Ovary (tissue), 3 donors: ENCODE results near the gene RNF123.

Source experiments
- CTCF ChIP-seq, 3 donors: fragments of 450-650 bp in 2 of 3; fragments of 200-600 bp in 1 of 3; IDR thresholded peaks; one replicate each; pipeline versions ENCODE4 v1.5.1 to v1.8.0; 2016 to 2022; ENCODE audit warnings: antibody characterized with exemption in 3 of 3, mild to moderate bottlenecking in 1 of 3
- EP300 ChIP-seq: sonication (generic); formaldehyde crosslinking; IDR thresholded peaks from one replicate; pipeline ENCODE4 v1.6.1; 2017; ENCODE audit warnings: antibody characterized with exemption
- POLR2A ChIP-seq: fragments of 450-650 bp; IDR thresholded peaks from one replicate; pipeline ENCODE4 v1.6.1; 2017; ENCODE audit warnings: antibody characterized with exemption, mild to moderate bottlenecking, moderate library complexity
- donor health status: DM: no; HTN: no; CAD: no.

GRCh38 chr3:49664300-49664699 is 25.1 kb upstream of the RNF123 start:
- TF ChIP-seq CTCF (IDR thresholded peaks at IDR 0.05) (no peak), EP300 (no peak), POLR2A (no peak)
